Activated B cell treated with CpG ODN at 0.5 μM for 24 hours (primary cell): ENCODE data around the gene ZNF558. TPM values are rescaled to one million over a fixed set of nuclear protein-coding genes. Genes with fewer than 3 reads are reported as not detected.

Experiments used
- ATAC-seq: fragments of 200-7000 bp; cut with Tn5 transposase; one replicate; pipeline ENCODE4 v1.10.0; 2021; ENCODE audit warnings: low read depth, mild to moderate bottlenecking, moderate library complexity
- CTCF ChIA-PET: fragments of 350-600 bp; sonication (Branson Sonifier 250); formaldehyde crosslinking; loops from one replicate; lab custom pipeline; 2021; ENCODE audit warnings: antibody characterized with exemption; lab: Charles Lee
- POLR2A ChIA-PET: fragments of 350-600 bp; sonication (Branson Sonifier 250); formaldehyde crosslinking; loops from one replicate; lab custom pipeline; 2021; ENCODE audit warnings: antibody characterized with exemption; lab: Charles Lee
- DNase-seq: peaks from one replicate; pipeline ENCODE4 v3.0.0; 2022
- H3K27ac Mint-ChIP-seq: one replicate; pipeline ENCODE4 v1.8.0; 2020; ENCODE audit warnings: mixed read lengths
- H3K27me3 Mint-ChIP-seq: one replicate; pipeline ENCODE4 v1.8.0; 2021; ENCODE audit warnings: mixed read lengths
- H3K36me3 Mint-ChIP-seq: one replicate; pipeline ENCODE4 v1.8.0; 2021; ENCODE audit warnings: low read depth, mixed read lengths
- H3K4me1 Mint-ChIP-seq: one replicate; pipeline ENCODE4 v1.8.0; 2021; ENCODE audit warnings: mixed read lengths
- H3K4me3 Mint-ChIP-seq: one replicate; pipeline ENCODE4 v1.8.0; 2020; ENCODE audit warnings: mild to moderate bottlenecking, mixed read lengths
- H3K9me3 Mint-ChIP-seq: one replicate; pipeline ENCODE4 v1.8.0; 2020; ENCODE audit warnings: mixed read lengths
- CTCF ChIP-seq: fragments of 200-600 bp; IDR thresholded peaks from one replicate; pipeline ENCODE4 v1.8.0; 2022; ENCODE audit warnings: antibody characterized with exemption, mild to moderate bottlenecking
- intact Hi-C: fragments of 100-400 bp; cut with micrococcal nuclease; formaldehyde crosslinking; loops from one replicate; pipeline ENCODE4 v1.15.1; 2024
- total RNA-seq: library from RNA; stranded (reverse); gene quantifications from 2 replicates; pipeline ENCODE4 v1.2.3, GENCODE V29; 2022

The ZNF558 gene
- total RNA-seq, 1 donor from 2014 or later = 23.2 TPM

GRCh38 chr19:8827277-8827676 lies 4.8 kb downstream of the ZNF558 start:
- intact Hi-C loops = no loop called here
- peaks cover 8% of the 10 kb centered on the region for H3K4me1 Mint-ChIP-seq
- no peak overlapping the region for H3K27ac Mint-ChIP-seq
- ChIA-PET POLR2A (no interaction called here), CTCF (no interaction called here)
- no peaks in the 10 kb centered on the region for H3K9me3 Mint-ChIP-seq
- ATAC-seq (no peak), DNase-seq (no peak)
- no peaks in the 10 kb centered on the region for H3K27me3 Mint-ChIP-seq
- H3K36me3 Mint-ChIP-seq = peaks cover 49% of the 10 kb centered on the region
- H3K4me3 Mint-ChIP-seq = no peak overlapping the region
- no peak for TF ChIP-seq CTCF

- ATAC-seq = no peak
- Mint-ChIP-seq H3K27me3 (no peaks in the 10 kb centered on the region), H3K27ac (no peak overlapping the region), H3K4me3 (no peak overlapping the region), H3K36me3 (peaks cover 58% of the 10 kb centered on the region), H3K4me1 (peaks cover 3% of the 10 kb centered on the region), H3K9me3 (no peaks in the 10 kb centered on the region)
- DNase-seq = no peak
- POLR2A ChIA-PET = no interaction called here
- intact Hi-C loops = no loop called here
- no peak for TF ChIP-seq CTCF
- CTCF ChIA-PET = no interaction called here
Measured at GRCh38 chr19:8826371-8826770, 5.7 kb downstream of the ZNF558 start.

GRCh38 chr19:8821748-8822241 lies 10.3 kb downstream of the ZNF558 start:
- TF ChIP-seq CTCF = no peak
- ChIA-PET CTCF (no interaction called here), POLR2A (no interaction called here)
- Mint-ChIP-seq H3K36me3 (peaks cover 88% of the 10 kb centered on the region), H3K9me3 (peaks cover 22% of the 10 kb centered on the region), H3K4me3 (no peak overlapping the region), H3K27me3 (no peaks in the 10 kb centered on the region), H3K27ac (no peak overlapping the region), H3K4me1 (no peaks in the 10 kb centered on the region)
- no peak for DNase-seq
- no peak for ATAC-seq
- intact Hi-C loops = no loop called here

- H3K36me3 Mint-ChIP-seq = peaks cover 97% of the 10 kb centered on the region
- POLR2A ChIA-PET = no interaction called here
- intact Hi-C loops = no loop called here
- no peaks in the 10 kb centered on the region for H3K4me1 Mint-ChIP-seq
- H3K4me3 Mint-ChIP-seq = no peak overlapping the region
- no peaks in the 10 kb centered on the region for H3K27me3 Mint-ChIP-seq
- no peak overlapping the region for H3K27ac Mint-ChIP-seq
- no peak for DNase-seq
- peaks cover 34% of the 10 kb centered on the region for H3K9me3 Mint-ChIP-seq
- no peak for ATAC-seq
- CTCF ChIA-PET = no interaction called here
- no peak for TF ChIP-seq CTCF
Measured at GRCh38 chr19:8820234-8820633, 11.9 kb downstream of the ZNF558 start.

- intact Hi-C loops = no loop called here
- CTCF ChIA-PET = no interaction called here
- H3K27me3 Mint-ChIP-seq = no peaks in the 10 kb centered on the region
- no peak for DNase-seq
- no peak overlapping the region for H3K4me3 Mint-ChIP-seq
- no peak for TF ChIP-seq CTCF
- no peak for ATAC-seq
- no peak overlapping the region for H3K27ac Mint-ChIP-seq
- H3K4me1 Mint-ChIP-seq = no peaks in the 10 kb centered on the region
- H3K36me3 Mint-ChIP-seq = peaks cover 99% of the 10 kb centered on the region
- H3K9me3 Mint-ChIP-seq = peaks cover 56% of the 10 kb centered on the region
- POLR2A ChIA-PET = no interaction called here
Measured at GRCh38 chr19:8815780-8816179, 16.3 kb downstream of the ZNF558 start.
